H1 (cell line): ENCODE measurements around the gene STKLD1. TPM values are rescaled to one million over a fixed set of nuclear protein-coding genes. Genes with fewer than 3 reads are reported as not detected.

Experiments used
- CEBPB ChIP-seq: IDR thresholded peaks from 2 replicates; pipeline ENCODE4 v1.6.1; 2012; ENCODE audit warnings: low read depth, low read length
- CHD2 ChIP-seq: IDR thresholded peaks from 2 replicates; pipeline ENCODE4 v1.6.1; 2012; ENCODE audit warnings: low read length, improper control_type of control experiment
- CREB1 ChIP-seq: IDR thresholded peaks from 2 replicates; pipeline ENCODE4 v1.6.1; 2012; ENCODE audit warnings: inconsistent platforms
- EZH2 ChIP-seq: fragments of 200-600 bp; sonication (generic); IDR thresholded peaks from 2 replicates; pipeline ENCODE4 v1.7.1; 2012; ENCODE audit warnings: low read depth, mild to moderate bottlenecking, moderate library complexity, low read length, inconsistent platforms; ENCODE audit not compliant: severe bottlenecking
- GABPA ChIP-seq: IDR thresholded peaks from 2 replicates; pipeline ENCODE4 v1.6.1; 2011; ENCODE audit warnings: mild to moderate bottlenecking, low read length, moderate library complexity, borderline replicate concordance; ENCODE audit not compliant: insufficient read depth
- HDAC6 ChIP-seq: IDR thresholded peaks from one replicate; pipeline ENCODE4 v1.7.1; 2012; ENCODE audit warnings: low read depth, mild to moderate bottlenecking, inconsistent platforms, low read length, moderate library complexity
- JUN ChIP-seq: IDR thresholded peaks from 2 replicates; pipeline ENCODE4 v1.6.1; 2011; ENCODE audit warnings: low read depth, mild to moderate bottlenecking, improper control_type of control experiment, low read length
- JUND ChIP-seq: IDR thresholded peaks from 2 replicates; pipeline ENCODE4 v1.6.1; 2011; ENCODE audit warnings: mild to moderate bottlenecking, improper control_type of control experiment, low read length
- SAP30 ChIP-seq: fragments of 300-600 bp; sonication (generic); IDR thresholded peaks from 2 replicates; pipeline ENCODE4 v1.7.1; 2012; ENCODE audit warnings: low read length, moderate library complexity, mild to moderate bottlenecking, inconsistent platforms; ENCODE audit not compliant: insufficient read depth, insufficient replicate concordance
- SIN3A ChIP-seq, 2 experiments: IDR thresholded peaks in 1 of 2; conservative IDR thresholded peaks in 1 of 2; 2 replicates each; pipeline ENCODE4 v1.6.1; 2011 to 2012; ENCODE audit warnings: low read length in 2 of 2, improper control_type of control experiment in 1 of 2, low read depth in 1 of 2, mild to moderate bottlenecking in 1 of 2
- SIX5 ChIP-seq: IDR thresholded peaks from 2 replicates; pipeline ENCODE4 v1.6.1; 2011; ENCODE audit warnings: mild to moderate bottlenecking, low read depth, low read length
- SP1 ChIP-seq: IDR thresholded peaks from 2 replicates; pipeline ENCODE4 v1.6.1; 2011; ENCODE audit warnings: low read depth, low read length
- SRF ChIP-seq: IDR thresholded peaks from 2 replicates; pipeline ENCODE4 v1.6.1; 2011; ENCODE audit warnings: mild to moderate bottlenecking, low read depth, low read length, moderate library complexity
- SUZ12 ChIP-seq: fragments of 200-600 bp; sonication (generic); IDR thresholded peaks from 2 replicates; pipeline ENCODE4 v1.6.1; 2012; ENCODE audit warnings: mild to moderate bottlenecking, inconsistent platforms, low read length, moderate library complexity, mixed read lengths
- TAF1 ChIP-seq: IDR thresholded peaks from 2 replicates; pipeline ENCODE4 v1.6.1; 2011; ENCODE audit warnings: mild to moderate bottlenecking, low read depth, low read length
- TAF7 ChIP-seq: optimal IDR thresholded peaks from 2 replicates; pipeline ENCODE3; 2011; ENCODE audit warnings: low read depth, mild to moderate bottlenecking, inconsistent platforms, low read length, moderate library complexity, borderline replicate concordance
- TBP ChIP-seq: IDR thresholded peaks from 2 replicates; pipeline ENCODE4 v1.6.1; 2011; ENCODE audit warnings: low read depth, low read length, improper control_type of control experiment
- YY1 ChIP-seq: IDR thresholded peaks from 2 replicates; pipeline ENCODE4 v1.6.1; 2011; ENCODE audit warnings: low read depth, mild to moderate bottlenecking, low read length
- polyA plus RNA-seq, 7 experiments: library from polyadenylated mRNA; depleted of rRNA in 3 of 7; stranded (reverse) in 5 of 7; unstranded in 2 of 7; fragments of >200 nt in 5 of 7; fragments of 200-250 nt in 2 of 7; gene quantifications; 1 replicate in 5 of 7; 2 replicates in 1 of 7; 4 replicates in 1 of 7; pipeline versions ENCODE4 v1.2.1 to v1.2.3, GENCODE V29; 2011 to 2013; ENCODE audit warnings: missing spikeins in 2 of 7, mixed read lengths in 2 of 7
- total RNA-seq: library from RNA; stranded (reverse); fragmentation: NEBNext Ultra II Directional; extraction: Animal tissue kit (Norgen Biotek cat#: 25700); gene quantifications from 2 replicates; pipeline ENCODE4 v1.2.1, GENCODE V29; 2021
- TF ChIP-seq, protein P1 (sequence below), 3 experiments: IDR thresholded peaks; 1 replicate in 2 of 3; 2 replicates in 1 of 3; pipeline versions ENCODE4 v1.5.1 to v1.6.1; 2011; ENCODE audit warnings: low read length in 3 of 3, mild to moderate bottlenecking in 3 of 3, inconsistent platforms in 2 of 3, low read depth in 1 of 3, moderate library complexity in 1 of 3; ENCODE audit not compliant: insufficient read depth in 1 of 3; ENCODE audit errors: control extremely low read depth in 1 of 3
- TF ChIP-seq, protein P2 (sequence below): IDR thresholded peaks from 2 replicates; pipeline ENCODE4 v1.6.1; 2012; ENCODE audit warnings: inconsistent platforms
- TF ChIP-seq, protein P3 (sequence below): IDR thresholded peaks from 2 replicates; pipeline ENCODE4 v1.6.1; 2012; ENCODE audit warnings: inconsistent platforms

STKLD1 gene
- total and polyA plus RNA-seq, 2 of the 8 experiments (the other 6 are each of a cell fraction or from before 2014, with no cell fraction given) = 0.26 TPM; not detected in 1

DNA sequence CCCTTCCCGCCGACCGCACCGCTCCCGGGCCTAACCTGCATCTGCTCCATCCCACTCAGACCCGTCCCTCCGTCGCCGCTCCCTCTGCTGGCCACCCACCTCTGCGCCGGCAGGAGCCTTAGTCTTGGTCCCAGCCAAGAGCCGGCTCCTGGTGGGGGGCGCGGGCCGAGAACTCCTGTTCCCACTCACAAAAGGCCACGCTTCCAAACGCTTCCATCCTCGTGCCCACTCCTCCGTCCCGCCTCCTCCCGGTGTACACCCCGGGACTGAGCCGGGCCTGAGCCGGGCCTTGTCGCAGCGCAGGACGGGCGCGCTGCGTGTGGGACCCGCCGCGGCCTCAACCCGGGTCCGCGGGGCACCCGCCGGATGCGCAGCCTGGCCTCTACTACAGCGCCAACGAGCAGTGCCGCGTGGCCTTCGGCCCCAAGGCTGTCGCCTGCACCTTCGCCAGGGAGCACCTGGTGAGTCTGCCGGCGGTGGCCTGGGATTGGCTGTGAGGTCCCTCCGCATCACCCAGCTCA is 53.5 kb downstream of the STKLD1 start (continued):
- TF ChIP-seq EZH2 (no peak), SRF (no peak), SP1 (no peak), SIX5 (no peak), YY1 (no peak), SAP30 (no peak), GABPA (peak; percentile 70; the same call in 1 of the 2 replicates), HDAC6 (no peak), CEBPB (no peak), SUZ12 (no peak), TAF1 (0 out of 2 replicates have a peak, but pooled peaks have one; percentile 25), SIN3A (conservative IDR thresholded peaks at IDR 0.05 in 1 of 2, IDR thresholded peaks at IDR 0.05 in 1 of 2; ENCODE audit: low read depth in 1 of 2, low read length in 2 of 2) (0 out of 4 replicates have a peak, but pooled peaks of 1 of the 2 experiments have one; percentile 44), TAF7 (peak; percentile 28), JUND (no peak), TBP (no peak), JUN (no peak), CHD2 (no peak), CREB1 (peak; percentile 8; the same call in 1 of the 2 replicates)
- TF ChIP-seq, protein P1, sequence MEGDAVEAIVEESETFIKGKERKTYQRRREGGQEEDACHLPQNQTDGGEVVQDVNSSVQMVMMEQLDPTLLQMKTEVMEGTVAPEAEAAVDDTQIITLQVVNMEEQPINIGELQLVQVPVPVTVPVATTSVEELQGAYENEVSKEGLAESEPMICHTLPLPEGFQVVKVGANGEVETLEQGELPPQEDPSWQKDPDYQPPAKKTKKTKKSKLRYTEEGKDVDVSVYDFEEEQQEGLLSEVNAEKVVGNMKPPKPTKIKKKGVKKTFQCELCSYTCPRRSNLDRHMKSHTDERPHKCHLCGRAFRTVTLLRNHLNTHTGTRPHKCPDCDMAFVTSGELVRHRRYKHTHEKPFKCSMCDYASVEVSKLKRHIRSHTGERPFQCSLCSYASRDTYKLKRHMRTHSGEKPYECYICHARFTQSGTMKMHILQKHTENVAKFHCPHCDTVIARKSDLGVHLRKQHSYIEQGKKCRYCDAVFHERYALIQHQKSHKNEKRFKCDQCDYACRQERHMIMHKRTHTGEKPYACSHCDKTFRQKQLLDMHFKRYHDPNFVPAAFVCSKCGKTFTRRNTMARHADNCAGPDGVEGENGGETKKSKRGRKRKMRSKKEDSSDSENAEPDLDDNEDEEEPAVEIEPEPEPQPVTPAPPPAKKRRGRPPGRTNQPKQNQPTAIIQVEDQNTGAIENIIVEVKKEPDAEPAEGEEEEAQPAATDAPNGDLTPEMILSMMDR (IDR thresholded peaks at IDR 0.05; ENCODE audit: control extremely low read depth in 1 of 3, insufficient read depth in 1 of 3, low read depth in 1 of 3, low read length in 3 of 3) = peak in 2 of 3 experiments; percentile 55 to 68; a peak in 3 of 4 replicates
- TF ChIP-seq, protein P2, sequence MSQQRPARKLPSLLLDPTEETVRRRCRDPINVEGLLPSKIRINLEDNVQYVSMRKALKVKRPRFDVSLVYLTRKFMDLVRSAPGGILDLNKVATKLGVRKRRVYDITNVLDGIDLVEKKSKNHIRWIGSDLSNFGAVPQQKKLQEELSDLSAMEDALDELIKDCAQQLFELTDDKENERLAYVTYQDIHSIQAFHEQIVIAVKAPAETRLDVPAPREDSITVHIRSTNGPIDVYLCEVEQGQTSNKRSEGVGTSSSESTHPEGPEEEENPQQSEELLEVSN = peak; percentile 92; the same call in 1 of the 2 replicates
- TF ChIP-seq, protein P3, sequence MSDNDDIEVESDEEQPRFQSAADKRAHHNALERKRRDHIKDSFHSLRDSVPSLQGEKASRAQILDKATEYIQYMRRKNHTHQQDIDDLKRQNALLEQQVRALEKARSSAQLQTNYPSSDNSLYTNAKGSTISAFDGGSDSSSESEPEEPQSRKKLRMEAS = peak; percentile 95
